Parathyroid adenoma (tissue), 2 donors: ENCODE data around the gene ATP5PO.

ENCODE experiments used
- H2AFZ ChIP-seq: fragments of 300-600 bp; sonication (generic); one replicate; pipeline ENCODE4 v1.7.0; 2017; ENCODE audit warnings: antibody characterized with exemption, mild to moderate bottlenecking
- H3K27ac ChIP-seq: fragments of 300-600 bp; sonication (generic); one replicate; pipeline ENCODE4 v1.7.0; 2017
- H3K27me3 ChIP-seq: fragments of 300-600 bp; sonication (generic); one replicate; pipeline ENCODE4 v1.7.0; 2017; ENCODE audit warnings: low read length; ENCODE audit not compliant: control insufficient read depth, insufficient read depth
- H3K36me3 ChIP-seq: fragments of 300-600 bp; sonication (generic); one replicate; pipeline ENCODE4 v1.7.0; 2017; ENCODE audit warnings: low read length; ENCODE audit not compliant: control insufficient read depth, insufficient read depth
- H3K4me1 ChIP-seq: fragments of 300-600 bp; sonication (generic); one replicate; pipeline ENCODE4 v1.7.0; 2017; ENCODE audit warnings: control low read depth
- H3K4me2 ChIP-seq: fragments of 300-600 bp; sonication (generic); one replicate; pipeline ENCODE4 v1.7.0; 2017; ENCODE audit warnings: low read length
- H3K4me3 ChIP-seq: fragments of 300-600 bp; sonication (generic); one replicate; pipeline ENCODE4 v1.7.0; 2017; ENCODE audit warnings: low read depth, low read length
- H3K79me2 ChIP-seq: fragments of 300-600 bp; sonication (generic); one replicate; pipeline ENCODE4 v1.7.0; 2017; ENCODE audit warnings: control low read depth
- H3K9ac ChIP-seq: fragments of 300-600 bp; sonication (generic); one replicate; pipeline ENCODE4 v1.7.0; 2017; ENCODE audit warnings: mild to moderate bottlenecking
- H3K9me3 ChIP-seq: fragments of 300-600 bp; sonication (generic); one replicate; pipeline ENCODE4 v1.7.0; 2017; ENCODE audit warnings: low read length; ENCODE audit not compliant: control insufficient read depth
- TF ChIP-seq, protein P1 (sequence below): fragments of 300-600 bp; sonication (generic); IDR thresholded peaks from one replicate; pipeline ENCODE4 v1.7.0; 2017; ENCODE audit warnings: antibody characterized with exemption, mild to moderate bottlenecking
- donor health status: primary hyperparathyroidism.

Gene ATP5PO

DNA sequence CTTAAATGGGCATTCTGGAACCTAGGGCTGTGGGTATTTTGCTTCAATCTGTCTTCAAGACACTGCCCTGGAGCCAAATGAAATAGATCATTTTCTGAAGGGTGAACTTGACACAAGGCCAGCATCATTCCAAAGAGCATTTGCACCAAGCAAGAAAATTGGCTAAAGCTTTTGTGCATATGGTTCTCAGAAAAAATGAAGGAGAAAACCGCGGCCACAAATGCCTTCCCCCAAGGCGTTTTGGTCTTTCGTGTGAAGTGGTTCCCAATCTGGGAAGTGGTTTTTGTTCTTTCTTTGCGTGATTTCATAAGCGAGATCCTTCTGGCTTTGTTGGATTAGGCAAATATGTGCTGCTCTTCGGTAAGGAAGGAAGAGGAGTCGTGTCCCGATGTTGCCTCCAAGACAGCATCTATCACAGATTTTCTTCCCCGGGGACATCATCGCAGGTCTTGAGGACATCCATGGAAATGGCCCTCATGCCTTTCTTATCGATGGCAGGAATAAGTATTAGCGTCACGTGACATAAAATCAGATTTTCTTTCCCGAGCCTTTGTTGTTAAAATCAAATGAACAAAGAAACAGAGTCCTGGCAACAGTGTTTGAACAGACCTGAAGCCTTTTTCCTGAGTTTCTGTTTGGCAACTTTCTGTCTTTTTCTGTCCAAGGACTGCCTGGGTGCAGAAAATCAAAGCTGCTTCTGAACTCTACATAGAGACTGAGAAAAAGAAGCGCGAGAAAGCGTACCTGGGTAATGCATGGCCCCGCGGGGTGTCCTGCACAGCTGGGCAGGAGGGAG lies 31.0 kb downstream of the ATP5PO start:
- H3K4me1 ChIP-seq: no peaks in the 10 kb centered on the region
- no peaks in the 10 kb centered on the region for H3K27me3 ChIP-seq
- no peaks in the 10 kb centered on the region for H3K9me3 ChIP-seq
- H3K4me3 ChIP-seq: no peak overlapping the region
- no peak overlapping the region for H3K4me2 ChIP-seq
- TF ChIP-seq, protein P1, sequence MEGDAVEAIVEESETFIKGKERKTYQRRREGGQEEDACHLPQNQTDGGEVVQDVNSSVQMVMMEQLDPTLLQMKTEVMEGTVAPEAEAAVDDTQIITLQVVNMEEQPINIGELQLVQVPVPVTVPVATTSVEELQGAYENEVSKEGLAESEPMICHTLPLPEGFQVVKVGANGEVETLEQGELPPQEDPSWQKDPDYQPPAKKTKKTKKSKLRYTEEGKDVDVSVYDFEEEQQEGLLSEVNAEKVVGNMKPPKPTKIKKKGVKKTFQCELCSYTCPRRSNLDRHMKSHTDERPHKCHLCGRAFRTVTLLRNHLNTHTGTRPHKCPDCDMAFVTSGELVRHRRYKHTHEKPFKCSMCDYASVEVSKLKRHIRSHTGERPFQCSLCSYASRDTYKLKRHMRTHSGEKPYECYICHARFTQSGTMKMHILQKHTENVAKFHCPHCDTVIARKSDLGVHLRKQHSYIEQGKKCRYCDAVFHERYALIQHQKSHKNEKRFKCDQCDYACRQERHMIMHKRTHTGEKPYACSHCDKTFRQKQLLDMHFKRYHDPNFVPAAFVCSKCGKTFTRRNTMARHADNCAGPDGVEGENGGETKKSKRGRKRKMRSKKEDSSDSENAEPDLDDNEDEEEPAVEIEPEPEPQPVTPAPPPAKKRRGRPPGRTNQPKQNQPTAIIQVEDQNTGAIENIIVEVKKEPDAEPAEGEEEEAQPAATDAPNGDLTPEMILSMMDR: no peak
- H3K27ac ChIP-seq: no peak overlapping the region
- no peak overlapping the region for H2AFZ ChIP-seq
- H3K36me3 ChIP-seq: no peaks in the 10 kb centered on the region
- H3K9ac ChIP-seq: no peak overlapping the region
- no peaks in the 10 kb centered on the region for H3K79me2 ChIP-seq

DNA sequence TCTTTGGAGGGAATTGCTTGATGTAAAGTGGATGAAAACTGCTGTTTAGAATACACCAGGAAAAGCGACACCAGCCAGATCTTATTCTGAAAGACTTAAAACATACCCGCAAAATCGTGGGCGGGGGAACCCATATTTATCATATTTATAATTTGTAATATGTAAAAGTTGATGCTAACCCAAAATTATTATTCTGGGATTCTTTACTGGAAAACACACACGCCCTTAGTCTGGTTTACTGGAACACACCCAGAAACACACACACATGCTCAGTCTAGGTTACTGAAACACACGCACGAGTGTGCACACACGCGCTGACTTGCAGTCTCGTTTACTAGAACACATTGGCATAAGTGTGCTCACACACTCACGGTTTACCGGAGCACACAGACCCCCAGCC lies 32.5 kb downstream of the ATP5PO start:
- TF ChIP-seq, protein P1: no peak
- Histone ChIP-seq H3K4me3 (no peak overlapping the region), H3K36me3 (no peaks in the 10 kb centered on the region)

DNA sequence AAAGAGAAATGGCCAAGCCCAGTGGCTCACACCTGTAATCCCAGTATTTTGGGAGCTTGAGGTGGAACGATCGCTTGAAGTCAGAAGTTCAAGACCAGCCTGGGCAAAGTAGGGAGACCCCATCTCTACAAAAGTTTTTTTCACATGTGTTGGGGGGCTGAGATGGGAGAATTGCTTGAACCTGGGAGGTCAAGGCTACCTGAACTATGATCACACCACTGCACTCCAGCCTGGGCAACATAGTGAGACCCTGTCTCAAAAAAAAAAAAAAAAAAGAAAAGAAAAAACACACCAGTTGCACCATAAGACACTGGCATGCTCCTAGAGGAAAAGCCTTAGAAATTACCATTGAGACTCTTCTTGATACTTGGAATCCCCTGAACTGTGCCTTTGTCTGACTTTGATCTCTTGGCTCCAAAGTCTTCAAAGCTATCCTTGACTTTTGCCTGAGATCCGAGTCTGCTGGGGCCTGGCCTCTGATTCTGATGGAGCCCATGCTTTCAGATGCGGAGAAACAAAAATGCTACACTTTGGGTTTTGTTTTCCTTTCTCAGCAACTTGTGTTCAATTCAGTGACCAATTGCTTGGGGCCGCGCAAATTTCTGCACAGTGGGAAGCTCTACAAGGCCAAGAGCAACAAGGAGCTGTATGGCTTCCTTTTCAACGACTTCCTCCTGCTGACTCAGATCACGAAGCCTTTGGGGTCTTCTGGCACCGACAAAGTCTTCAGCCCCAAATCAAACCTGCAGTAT lies 33.7 kb downstream of the ATP5PO start:
- no peaks in the 10 kb centered on the region for H3K9me3 ChIP-seq
- H3K27ac ChIP-seq: no peak overlapping the region
- H3K9ac ChIP-seq: no peak overlapping the region

More for the DNA sequence above, 32.5 kb downstream of the ATP5PO start:
- Histone ChIP-seq H3K9me3 (no peaks in the 10 kb centered on the region), H3K27me3 (no peaks in the 10 kb centered on the region), H3K27ac (no peak overlapping the region), H3K9ac (no peak overlapping the region), H2AFZ (no peak overlapping the region), H3K79me2 (no peaks in the 10 kb centered on the region), H3K4me1 (no peaks in the 10 kb centered on the region), H3K4me2 (no peak overlapping the region)

DNA sequence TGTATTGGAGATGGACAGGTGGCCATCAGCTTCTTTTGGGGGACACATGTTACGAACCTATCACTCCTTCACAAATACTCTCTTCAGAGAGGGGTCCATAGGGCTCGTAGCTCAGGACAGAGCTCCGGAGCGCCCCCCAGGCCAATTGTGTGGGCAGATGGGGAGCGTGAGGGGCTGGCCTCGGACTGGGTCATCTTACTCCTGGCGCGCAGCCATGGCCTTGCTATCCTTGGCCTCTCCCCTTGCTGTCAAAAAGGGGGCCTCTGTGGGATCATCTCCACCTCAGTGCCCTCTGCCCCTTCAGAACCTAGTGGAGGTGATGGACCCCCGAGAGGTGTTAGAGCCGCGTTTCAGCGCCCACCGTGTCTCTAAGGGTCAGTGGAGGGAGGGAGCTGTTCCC lies 35.0 kb downstream of the ATP5PO start:
- Histone ChIP-seq H3K9ac (no peak overlapping the region), H3K4me3 (no peak overlapping the region), H3K4me1 (no peaks in the 10 kb centered on the region), H3K9me3 (no peaks in the 10 kb centered on the region), H3K27ac (no peak overlapping the region), H3K79me2 (no peaks in the 10 kb centered on the region), H3K27me3 (no peaks in the 10 kb centered on the region), H3K36me3 (no peaks in the 10 kb centered on the region), H2AFZ (no peak overlapping the region), H3K4me2 (no peak overlapping the region)
- TF ChIP-seq, protein P1: no peak

More for the DNA sequence above, 33.7 kb downstream of the ATP5PO start:
- no peaks in the 10 kb centered on the region for H3K36me3 ChIP-seq
- H2AFZ ChIP-seq: no peak overlapping the region
- H3K4me1 ChIP-seq: no peaks in the 10 kb centered on the region
- no peak overlapping the region for H3K4me3 ChIP-seq
- H3K27me3 ChIP-seq: no peaks in the 10 kb centered on the region
- TF ChIP-seq, protein P1: no peak
- H3K79me2 ChIP-seq: no peaks in the 10 kb centered on the region
- H3K4me2 ChIP-seq: no peak overlapping the region
